HG02759 (cell line): ENCODE results near the gene TMEM258.
A peak's percentile ranks its signal among the peaks of the same experiment; 100 is the strongest.

Source experiments
- ATAC-seq: cut with Tn5 transposase; IDR thresholded peaks from one replicate; pipeline ENCODE4 v1.9.1; 2021; ENCODE audit warnings: mild to moderate bottlenecking, moderate library complexity; ENCODE audit not compliant: unreplicated experiment

Gene TMEM258

DNA sequence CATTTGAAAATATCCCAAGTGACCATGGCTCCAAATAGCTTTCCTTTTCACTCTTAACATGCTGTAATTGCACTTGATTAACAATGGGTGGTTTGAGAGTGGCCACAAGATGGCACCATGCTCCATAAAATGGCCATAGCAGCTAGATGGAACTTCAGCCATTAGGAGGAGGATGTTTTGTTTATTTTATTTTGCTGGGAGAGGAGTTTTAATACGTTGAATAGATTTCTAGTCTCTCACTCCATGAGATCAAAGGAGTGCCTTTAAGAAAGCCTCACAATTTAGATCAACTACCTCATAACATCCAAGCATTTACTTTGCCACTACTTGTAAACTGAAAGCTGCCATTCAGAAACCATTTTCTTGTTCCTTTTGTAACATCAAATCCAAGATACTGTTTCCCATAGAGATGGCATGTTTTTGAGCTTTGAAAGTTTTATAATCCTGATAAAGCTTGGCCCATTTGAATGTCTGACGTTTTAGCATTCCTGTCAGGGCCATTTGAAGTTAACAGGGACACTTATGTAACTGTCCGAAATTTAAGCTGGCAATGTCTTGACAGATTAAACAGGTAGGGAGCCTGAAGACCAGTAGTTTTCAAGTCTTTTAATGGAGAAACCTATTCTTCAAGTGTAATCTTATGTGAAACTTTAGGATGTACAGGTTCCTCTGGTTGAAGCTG, 5.0 kb upstream of the TMEM258 start:
- ATAC-seq = no peak

DNA sequence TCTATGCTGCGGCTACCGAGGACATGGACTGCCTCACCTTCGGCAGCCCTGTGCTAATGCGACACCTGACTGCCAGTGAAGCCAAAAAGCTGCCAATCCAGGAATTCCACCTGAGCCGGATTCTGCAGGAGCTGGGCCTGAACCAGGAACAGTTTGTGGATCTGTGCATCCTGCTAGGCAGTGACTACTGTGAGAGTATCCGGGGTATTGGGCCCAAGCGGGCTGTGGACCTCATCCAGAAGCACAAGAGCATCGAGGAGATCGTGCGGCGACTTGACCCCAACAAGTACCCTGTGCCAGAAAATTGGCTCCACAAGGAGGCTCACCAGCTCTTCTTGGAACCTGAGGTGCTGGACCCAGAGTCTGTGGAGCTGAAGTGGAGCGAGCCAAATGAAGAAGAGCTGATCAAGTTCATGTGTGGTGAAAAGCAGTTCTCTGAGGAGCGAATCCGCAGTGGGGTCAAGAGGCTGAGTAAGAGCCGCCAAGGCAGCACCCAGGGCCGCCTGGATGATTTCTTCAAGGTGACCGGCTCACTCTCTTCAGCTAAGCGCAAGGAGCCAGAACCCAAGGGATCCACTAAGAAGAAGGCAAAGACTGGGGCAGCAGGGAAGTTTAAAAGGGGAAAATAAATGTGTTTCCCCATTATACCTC, 3.6 kb upstream of the TMEM258 start:
- no peak for ATAC-seq

DNA sequence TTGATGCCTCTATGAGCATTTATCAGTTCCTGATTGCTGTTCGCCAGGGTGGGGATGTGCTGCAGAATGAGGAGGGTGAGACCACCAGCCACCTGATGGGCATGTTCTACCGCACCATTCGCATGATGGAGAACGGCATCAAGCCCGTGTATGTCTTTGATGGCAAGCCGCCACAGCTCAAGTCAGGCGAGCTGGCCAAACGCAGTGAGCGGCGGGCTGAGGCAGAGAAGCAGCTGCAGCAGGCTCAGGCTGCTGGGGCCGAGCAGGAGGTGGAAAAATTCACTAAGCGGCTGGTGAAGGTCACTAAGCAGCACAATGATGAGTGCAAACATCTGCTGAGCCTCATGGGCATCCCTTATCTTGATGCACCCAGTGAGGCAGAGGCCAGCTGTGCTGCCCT, 3.1 kb upstream of the TMEM258 start:
- ATAC-seq = no peak

DNA sequence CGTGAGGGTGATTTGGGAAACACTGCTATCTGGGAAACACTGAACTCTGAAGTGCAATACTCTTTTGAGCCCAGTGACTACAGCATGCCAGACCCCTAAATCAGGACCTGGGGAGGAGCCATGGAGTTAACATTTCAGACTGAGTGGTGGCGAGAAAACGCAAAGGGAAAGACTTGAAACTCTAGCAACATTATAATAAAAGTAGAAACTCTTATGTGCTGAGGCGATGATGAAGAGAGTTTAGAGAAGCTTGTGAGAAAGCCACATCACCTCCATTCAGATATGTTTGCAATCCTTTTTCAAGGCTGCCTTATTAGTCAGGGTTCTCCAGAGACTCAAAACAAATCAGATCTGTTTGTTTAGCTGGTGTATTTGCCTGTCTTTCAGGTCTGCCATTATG, 2.2 kb upstream of the TMEM258 start:
- no peak for ATAC-seq

DNA sequence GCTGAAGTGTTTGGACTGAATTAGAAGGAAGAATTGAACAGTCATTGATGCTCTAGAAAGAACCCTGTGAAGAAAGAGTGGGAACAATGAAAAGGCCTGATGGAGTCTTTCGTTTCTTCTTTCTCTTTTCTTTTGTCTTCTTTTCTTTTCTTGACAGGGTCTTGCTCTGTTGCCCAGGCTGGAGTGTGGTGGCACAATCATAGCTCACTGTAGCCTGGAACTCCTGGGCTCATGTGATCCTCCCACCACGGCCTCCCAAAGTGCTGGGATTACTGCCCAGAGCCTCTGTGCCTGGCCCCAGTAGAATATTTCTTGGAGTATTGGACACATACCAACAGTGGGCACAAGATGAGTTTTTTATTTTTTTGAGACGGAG, 1.4 kb upstream of the TMEM258 start:
- ATAC-seq = no peak

DNA sequence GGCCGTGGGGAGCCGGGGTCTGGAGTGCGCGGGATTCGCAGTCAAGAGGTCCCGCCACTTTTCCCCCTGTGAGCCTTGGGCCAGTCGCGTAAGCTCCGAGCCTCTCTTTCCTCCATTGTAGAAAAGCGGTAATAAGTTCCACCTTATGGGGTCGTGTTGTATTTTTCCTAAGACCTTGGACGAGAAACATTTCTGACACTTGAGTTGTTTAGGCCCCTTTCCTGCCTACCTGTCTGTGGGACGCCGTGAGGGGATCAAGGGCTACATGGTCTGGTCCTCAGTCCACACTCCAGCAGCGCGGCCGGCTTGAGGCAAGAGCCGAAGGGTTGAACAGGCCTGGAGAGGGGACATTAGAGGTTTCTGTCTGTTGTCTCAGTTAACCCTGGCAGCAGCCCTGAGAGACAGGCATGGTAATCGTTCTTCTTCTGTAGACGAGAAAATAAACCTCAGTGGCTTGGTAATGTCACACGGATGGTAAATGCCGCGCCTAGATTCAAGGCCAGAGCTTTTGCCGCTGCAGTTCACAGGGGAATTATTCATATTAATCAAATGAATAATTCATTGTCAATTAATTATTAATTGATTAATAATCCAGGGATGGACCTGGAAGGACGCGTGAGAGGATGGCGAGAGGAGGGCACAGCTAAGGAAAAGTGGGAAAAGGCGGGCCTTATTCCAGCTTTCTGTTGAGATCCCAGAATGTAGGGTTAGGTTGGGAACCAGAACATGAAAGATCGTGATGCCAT, 857 bp upstream of the TMEM258 start:
- peak; percentile 7 for ATAC-seq

DNA sequence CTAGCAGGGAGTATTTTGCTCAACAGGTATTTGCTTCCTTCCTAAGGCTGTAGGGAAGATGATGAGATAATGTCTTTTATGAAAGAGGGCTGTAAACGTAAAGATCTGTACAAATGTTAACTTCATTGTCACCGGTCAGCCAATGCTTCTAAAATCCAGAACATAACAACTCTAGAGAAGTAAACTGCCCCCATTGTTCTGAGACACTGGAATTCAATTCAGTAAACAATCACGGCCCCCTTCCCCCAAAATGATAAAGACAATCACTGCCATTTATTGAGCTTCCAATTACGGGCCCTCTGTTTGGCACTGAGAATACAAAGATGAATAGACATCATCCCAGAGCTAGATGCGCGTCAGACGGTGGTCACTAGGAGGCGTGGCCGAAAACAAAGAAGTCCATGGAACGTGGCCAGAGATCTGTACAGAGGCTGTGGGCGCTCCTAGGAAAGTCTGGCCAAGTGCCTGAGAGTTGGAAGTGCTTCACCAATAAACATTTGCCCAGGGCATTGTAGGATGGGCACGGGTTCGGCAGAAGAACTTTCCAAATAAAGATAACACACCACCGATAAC, 576 bp downstream of the TMEM258 start:
- no peak for ATAC-seq

DNA sequence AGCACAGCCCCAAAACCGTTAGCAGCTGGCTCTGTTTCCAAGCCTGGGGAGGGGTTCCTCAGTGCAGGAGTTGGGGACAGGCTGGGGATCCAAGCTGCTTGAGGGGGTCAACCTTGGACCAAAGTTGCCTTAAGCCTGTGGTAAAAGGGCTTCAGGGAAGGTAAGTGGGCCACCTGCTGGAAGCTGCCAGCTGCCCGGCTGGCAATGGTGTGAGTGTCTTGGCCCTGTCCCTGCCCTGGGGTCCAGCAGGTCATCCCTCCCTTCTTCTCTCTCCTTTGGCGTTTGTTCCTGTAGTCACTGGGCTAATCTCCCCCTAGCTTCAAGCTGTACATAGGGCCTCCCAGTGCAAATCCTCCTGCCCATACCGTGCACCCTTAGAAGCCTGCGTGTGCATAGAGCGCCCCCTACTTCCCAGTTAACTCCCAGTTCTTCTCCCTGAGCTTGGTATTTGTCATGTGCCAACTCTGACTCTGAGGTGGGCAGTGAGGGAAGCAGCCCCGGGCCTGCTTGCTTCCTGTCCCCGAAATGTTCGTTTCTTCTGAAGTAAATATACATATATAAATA, 4.4 kb downstream of the TMEM258 start:
- ATAC-seq = no peak

DNA sequence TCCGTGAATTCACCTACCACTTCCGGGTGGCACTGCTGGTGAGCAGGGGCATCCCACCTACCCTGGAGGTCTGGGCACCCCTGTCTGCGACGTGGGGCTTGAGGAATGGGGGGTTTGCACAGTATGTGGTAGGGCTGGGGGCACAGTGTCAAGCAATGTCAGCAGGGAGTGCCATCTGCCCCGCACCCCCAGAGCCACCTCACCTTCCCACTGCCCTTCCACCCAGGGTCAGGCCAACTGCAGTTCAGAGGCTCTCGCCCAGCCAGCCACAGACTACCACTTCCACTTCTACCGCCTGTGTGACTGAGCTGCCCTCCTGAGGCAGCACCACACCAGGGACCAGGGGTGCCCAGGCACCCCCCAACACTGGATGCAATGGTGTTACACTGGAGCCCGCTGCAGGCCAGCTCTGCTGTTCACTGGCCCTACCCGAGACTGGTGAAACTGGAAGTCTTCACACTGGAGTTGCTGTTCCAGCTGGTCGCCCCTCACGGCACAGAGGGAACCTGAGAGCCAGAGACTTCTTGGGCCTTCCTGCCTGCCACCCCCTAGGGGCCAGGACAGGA, 6.5 kb downstream of the TMEM258 start:
- no peak for ATAC-seq

DNA sequence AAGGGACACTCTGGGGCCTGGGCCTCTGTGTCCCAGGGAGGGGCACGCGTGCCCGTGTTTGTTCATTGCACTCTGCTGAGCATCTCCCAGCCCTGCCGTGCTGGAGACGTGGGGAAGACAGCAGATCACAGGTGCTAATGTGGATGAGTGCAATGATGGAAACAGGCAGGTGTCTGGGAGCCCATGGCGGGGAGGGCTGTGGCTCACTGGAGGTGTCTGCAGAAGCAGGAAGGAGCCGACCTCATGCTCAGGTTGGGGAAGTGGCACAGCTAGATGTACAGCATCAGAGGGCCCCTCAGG, 7.9 kb downstream of the TMEM258 start:
- ATAC-seq = no peak

DNA sequence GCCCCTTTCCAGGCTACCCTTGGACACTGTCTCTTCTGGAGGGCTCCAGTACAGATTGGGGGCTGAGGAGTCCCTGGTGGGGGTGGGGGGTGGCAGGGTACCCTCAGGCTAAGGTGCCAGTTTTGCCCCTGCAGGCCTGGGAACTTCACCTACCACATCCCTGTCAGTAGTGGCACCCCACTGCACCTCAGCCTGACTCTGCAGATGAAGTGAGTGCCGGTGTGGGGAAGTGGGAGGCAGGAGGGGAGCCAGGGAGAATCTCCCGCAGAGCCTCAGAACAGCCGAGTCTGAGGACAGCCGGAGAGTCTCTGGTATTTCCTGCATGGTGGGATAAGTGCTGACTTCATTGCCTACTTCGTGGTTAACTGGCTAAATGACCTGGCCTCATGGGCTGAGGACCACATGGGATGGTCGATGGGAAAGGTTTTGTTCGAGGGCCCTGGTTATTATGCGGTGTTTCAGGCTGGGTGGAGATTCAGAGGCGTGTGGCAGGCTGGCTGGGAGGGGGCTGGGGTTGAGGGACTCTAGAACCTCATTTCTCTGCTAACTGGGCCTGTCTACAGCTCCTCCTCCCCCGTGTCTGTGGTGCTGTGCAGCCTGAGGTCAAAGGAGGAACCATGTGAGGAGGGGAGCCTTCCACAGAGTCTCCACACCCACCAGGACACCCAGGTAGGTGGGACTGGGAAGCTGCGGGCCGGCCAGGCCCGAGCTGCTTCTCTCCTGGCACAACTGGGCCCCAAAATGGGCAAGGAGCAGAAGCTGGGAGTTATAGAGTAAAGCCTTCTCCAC, 8.5 kb downstream of the TMEM258 start:
- ATAC-seq = no peak

DNA sequence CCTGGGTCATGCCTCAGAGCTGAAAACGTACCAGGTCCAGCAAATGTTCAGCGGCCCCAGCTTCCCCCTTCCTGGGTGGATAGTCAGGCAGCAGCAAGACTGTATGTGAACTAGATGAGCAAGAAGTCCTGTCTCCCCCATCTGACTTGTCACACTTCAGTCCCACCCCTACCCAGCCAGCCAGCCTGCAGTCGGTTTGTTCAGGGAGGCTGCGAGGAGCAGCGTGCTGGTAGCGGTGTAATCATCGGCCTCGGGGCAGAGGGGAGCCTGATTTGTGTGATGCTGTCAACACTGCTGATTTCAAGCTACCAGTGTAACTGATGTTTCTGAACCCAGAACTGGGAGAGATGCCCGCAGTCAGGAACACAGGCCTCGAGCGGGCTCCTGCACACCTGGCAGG, 9.6 kb downstream of the TMEM258 start:
- ATAC-seq = no peak

DNA sequence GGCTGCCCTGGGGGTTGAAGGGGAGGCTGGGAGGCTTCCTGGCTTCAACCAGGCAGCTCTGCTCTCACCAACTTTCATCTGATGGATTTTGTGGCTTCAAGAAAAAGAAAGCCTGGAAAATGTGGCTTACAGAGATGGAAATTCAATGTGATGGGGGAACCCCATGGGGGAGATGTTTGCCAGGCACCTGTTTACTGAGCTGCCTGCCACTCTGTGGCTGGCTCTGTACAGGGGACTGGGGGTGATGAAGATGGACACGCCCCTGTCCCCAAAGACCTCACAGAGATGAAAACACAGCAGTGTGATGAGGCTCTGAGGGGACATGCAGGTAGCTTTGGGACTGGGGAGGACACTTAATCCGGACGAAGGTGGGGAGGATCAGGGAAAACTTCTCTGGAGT, 10.1 kb downstream of the TMEM258 start:
- ATAC-seq = no peak

DNA sequence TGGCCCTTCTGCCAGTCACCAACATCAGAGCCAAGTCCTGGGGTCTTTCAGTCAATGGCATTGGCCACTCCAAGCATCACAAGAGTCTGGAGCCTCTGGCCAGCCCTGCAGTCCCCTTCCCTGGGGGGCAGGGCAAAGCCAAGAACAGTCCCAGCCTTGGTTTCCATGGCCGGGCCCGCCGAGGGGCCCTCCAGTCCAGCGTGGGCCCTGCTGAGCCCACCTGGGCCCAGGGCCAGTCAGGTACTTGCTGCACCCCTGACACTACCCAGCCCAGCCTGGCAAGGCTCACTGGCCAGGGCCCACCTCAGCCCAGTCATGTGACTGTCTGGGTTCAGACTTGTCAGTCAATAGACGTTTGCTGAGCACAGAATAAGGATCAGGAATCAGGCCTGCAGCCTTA, 10.8 kb downstream of the TMEM258 start:
- no peak for ATAC-seq

DNA sequence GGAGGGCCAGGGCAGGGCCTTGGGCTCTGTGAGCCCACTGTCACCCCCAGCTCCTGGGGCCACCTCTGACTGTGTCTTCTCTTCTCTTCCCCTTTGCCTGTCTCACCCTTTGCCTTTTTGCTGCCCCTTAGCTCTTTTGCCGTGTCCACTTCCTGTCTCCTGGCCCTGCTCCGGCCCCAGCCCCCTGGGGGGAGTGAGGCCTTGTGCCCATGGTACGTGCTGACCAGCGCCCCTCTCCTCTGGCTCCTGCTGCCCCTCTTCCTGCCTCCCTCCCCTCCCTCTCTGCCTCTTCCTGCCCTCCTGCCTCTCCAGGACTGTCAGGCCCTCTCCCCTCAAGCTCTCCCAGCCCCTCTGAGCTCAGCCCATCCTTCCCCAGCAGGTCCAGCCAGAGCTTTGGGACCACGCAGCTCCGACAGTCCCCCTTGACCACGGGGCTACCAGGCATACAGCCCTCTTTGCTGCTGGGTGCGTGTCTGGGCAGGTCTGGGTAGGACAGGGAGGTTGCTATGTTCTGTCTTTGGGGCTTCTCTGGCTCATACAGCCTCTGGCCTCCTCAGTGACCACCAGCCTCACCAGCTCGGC, 11.7 kb downstream of the TMEM258 start:
- no peak for ATAC-seq

DNA sequence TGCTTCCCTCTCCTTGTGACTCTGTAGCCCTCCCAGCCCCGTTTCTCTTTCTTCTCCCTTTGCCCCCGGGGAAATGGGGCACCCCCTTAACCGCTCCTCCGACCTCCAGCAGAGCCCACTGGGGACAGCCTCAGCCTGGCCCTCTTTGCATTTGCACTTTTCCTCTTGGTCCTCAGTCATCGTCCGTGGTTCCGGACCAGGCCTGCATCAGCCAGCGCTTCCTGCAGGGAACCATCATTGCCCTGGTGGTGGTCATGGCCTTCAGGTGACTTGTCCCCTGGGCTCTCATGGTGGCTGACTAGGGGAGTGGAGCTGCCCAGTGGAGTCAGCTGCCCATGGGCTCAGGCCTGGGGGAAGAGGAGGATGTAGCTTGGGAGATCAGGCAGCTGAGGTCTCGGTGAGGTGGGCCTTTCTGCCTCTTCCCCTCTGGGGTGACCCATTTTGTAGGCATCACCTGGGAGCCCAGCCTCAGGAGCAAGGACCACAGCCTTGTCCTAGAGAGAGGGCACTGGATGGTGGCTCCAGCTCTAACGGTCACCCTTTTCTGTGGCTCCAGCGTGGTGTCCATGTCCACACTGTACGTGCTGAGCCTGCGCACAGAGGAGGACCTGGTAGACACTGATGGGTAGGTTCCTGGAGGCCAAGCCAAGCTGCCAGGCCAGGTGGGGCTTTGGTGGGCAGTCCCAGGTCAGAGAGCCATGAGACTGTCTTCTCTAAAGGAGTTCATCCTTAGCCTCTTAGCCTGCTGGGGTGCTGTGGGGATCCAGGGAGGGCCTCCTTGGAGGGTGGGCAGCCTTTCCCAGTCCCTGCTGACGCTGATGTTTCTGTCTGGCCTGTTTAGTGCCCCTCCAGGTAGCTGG, 12.5 kb downstream of the TMEM258 start:
- no peak for ATAC-seq

DNA sequence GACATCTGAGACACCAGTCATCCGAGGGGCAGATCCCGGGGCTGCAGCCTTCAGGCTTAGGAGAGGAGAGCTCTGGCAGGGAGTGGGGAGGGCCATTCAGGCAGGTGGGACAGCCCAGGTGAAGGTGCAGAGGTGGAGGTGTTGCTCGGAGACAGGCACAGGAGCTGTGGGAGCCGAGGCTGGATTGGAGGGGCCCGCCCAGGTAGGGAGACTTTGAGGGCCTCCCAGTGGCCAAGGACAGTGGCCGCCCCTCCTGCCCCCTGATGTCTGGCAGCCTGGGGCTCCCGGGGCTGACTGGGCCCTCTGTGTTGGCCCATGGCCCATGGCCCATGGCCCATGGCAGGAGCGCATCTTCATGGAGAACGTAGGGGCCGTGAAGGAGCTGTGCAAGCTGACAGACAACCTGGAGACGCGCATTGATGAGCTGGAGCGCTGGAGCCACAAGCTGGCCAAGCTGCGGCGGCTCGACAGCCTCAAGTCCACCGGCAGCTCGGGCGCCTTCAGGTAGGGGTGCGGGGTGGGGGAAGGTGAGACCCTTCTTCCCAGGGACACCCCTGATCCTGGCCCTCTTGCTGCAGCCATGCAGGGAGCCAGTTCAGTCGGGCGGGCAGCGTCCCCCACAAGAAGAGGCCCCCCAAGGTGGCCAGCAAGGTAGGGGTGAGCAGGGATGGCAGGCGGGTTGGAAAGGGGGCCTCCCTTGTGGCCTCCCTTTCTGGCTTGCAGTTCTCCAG, 13.3 kb downstream of the TMEM258 start:
- ATAC-seq = no peak

DNA sequence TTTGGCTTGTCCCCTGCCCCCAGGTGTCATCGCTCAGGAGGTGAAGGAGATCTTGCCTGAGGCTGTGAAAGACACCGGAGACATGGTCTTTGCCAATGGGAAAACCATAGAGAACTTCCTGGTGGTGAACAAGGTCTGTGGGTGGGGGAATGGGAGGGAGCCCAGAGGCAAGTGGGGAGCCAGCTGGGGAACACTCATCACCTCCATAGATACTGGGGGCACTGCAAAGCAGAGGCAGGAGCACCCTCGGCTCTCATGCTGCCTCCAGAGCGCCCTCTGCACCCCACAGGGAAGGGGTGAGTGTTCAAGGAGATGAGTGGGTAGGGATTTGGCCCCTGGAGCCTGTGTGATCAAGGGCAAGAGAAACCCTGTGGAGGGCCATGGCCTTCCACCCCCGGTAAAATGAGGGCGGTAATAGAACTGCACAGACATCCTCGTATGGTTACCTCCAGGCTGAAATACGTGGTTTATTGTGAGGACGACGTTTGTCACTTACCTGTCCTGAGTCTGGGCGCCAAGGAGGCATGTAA, 14.0 kb downstream of the TMEM258 start:
- no peak for ATAC-seq
